Esophagus (tissue), 2 donors: ENCODE data around the gene NOX3. TPM values are rescaled to one million over a fixed set of nuclear protein-coding genes. Genes with fewer than 3 reads are reported as not detected.

Experiments used
- H3K27ac ChIP-seq, 2 donors: one replicate each; pipeline ENCODE4 v1.5.1; 2013; ENCODE audit warnings: low read depth in 2 of 2, mild to moderate bottlenecking in 2 of 2, inconsistent platforms in 1 of 2, low read length in 1 of 2, moderate library complexity in 1 of 2
- H3K27me3 ChIP-seq, 2 donors: one replicate each; pipeline ENCODE4 v1.6.1; 2013; ENCODE audit warnings: low read length in 2 of 2, control low read depth in 1 of 2, mild to moderate bottlenecking in 1 of 2; ENCODE audit not compliant: insufficient read depth in 2 of 2, control insufficient read depth in 1 of 2
- H3K36me3 ChIP-seq, 2 donors: one replicate each; pipeline ENCODE4 v1.6.1; 2013; ENCODE audit warnings: low read length in 1 of 2; ENCODE audit not compliant: control insufficient read depth in 2 of 2, insufficient read depth in 2 of 2
- H3K4me1 ChIP-seq, 2 donors: one replicate each; pipeline ENCODE4 v1.6.1; 2013; ENCODE audit warnings: low read length in 1 of 2; ENCODE audit not compliant: control insufficient read depth in 2 of 2, insufficient read depth in 2 of 2
- H3K4me3 ChIP-seq, 2 donors: one replicate each; pipeline ENCODE4 v1.5.1; 2013; ENCODE audit warnings: low read length in 2 of 2, mild to moderate bottlenecking in 2 of 2, low read depth in 1 of 2, moderate library complexity in 1 of 2
- H3K9me3 ChIP-seq, 2 donors: one replicate each; pipeline ENCODE4 v1.6.1; 2013; ENCODE audit warnings: mild to moderate bottlenecking in 2 of 2, low read depth in 1 of 2, low read length in 1 of 2, moderate library complexity in 1 of 2; ENCODE audit not compliant: control insufficient read depth in 2 of 2, insufficient read depth in 1 of 2
- WGBS, 2 donors: extraction: QIAGEN DNeasy Blood & Tissue Kit; methylation state at CpG; one replicate each; pipeline ENCODE4 v1.1.7; 2013; 5-methylcytosine and 5-hydroxymethylcytosine counted together
- polyA plus RNA-seq, 2 donors: library from polyadenylated mRNA; stranded (reverse); fragments of 200-250 nt; gene quantifications; one replicate each; pipeline ENCODE4 v1.2.3, GENCODE V29; 2013
- donor health status: healthy with polysubstance abuse.
- donor health status: Bipolar disorder and iron deficiency.

NOX3 gene
- polyA plus RNA-seq, 2 donors, result not detected

DNA sequence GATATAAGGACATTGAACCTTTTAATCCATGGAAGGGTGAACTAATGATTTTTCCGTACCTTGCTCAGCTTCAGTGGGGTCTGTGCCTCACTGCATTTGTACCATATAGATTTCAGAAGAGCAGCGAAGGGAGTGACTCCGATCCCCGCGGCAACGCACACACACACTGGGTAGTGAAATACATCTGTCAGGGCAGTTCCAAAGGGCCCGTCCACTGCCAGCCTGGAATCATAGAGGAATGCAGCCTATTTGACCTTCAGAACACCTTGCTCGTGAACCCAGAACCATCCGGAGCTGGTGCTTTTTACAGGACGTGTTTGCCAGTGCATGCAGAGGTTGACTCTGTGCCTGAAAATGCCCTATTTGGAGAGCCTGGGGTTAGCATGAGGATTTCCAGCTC lies 33.0 kb downstream of the NOX3 start:
- no peaks in the 10 kb centered on the region for H3K36me3 ChIP-seq
- H3K4me1 ChIP-seq, result no peaks in the 10 kb centered on the region
- no peak overlapping the region for H3K27ac ChIP-seq
- 93 to 94% methylated on average over 10 of the region's 10 CpGs for WGBS, 2 donors
- H3K9me3 ChIP-seq, result no peaks in the 10 kb centered on the region
- H3K4me3 ChIP-seq, result no peak overlapping the region
- H3K27me3 ChIP-seq, result no peaks in the 10 kb centered on the region

DNA sequence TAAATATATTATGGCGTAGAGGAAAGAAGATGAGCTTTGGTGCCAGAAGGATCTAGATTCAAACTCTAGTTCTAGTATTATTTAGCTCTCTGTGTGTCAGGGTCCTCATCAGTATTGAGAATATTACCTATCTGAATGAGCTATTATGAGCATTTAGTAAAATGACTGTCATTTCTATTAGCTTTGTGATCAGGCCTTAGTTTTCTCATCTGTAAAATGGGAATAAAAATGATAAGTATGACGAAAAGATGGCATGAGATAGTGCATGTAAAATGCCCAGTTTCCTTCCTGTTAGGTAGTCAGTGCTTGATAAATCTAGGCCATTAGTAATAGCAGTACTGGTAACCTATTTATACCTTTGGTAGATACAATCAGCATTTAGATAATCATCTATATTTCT lies 35.1 kb downstream of the NOX3 start:
- H3K9me3 ChIP-seq, result no peaks in the 10 kb centered on the region
- WGBS, 2 donors, result 85 to 95% methylated on average over 2 of the region's 2 CpGs
- no peaks in the 10 kb centered on the region for H3K27me3 ChIP-seq
- no peaks in the 10 kb centered on the region for H3K36me3 ChIP-seq
- no peak overlapping the region for H3K4me3 ChIP-seq
- no peaks in the 10 kb centered on the region for H3K4me1 ChIP-seq
- H3K27ac ChIP-seq, result no peak overlapping the region

DNA sequence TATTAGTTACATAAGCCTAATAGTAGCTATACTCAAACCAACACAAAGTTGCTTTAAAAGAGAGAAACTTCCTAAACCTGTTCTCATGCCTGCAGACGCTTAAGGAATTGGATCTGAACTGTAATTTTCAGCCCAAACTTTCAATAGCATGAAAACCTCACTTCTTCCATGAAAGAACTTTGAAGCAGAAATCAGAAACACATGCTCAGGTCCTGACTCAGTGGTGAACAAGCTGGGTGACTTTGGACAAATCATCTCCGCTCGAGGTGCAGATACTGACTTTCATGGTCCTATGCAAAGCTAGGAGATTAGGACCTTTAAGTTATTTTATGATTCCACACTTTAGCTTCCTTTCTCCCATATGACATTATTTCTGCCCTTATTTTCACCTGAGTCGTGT lies 36.5 kb downstream of the NOX3 start:
- 84 to 89% methylated on average over 4 of the region's 4 CpGs for WGBS, 2 donors
- H3K4me1 ChIP-seq, result no peaks in the 10 kb centered on the region
- no peaks in the 10 kb centered on the region for H3K27me3 ChIP-seq
- no peaks in the 10 kb centered on the region for H3K9me3 ChIP-seq
- H3K4me3 ChIP-seq, result no peak overlapping the region
- H3K27ac ChIP-seq, result no peak overlapping the region
- no peaks in the 10 kb centered on the region for H3K36me3 ChIP-seq

DNA sequence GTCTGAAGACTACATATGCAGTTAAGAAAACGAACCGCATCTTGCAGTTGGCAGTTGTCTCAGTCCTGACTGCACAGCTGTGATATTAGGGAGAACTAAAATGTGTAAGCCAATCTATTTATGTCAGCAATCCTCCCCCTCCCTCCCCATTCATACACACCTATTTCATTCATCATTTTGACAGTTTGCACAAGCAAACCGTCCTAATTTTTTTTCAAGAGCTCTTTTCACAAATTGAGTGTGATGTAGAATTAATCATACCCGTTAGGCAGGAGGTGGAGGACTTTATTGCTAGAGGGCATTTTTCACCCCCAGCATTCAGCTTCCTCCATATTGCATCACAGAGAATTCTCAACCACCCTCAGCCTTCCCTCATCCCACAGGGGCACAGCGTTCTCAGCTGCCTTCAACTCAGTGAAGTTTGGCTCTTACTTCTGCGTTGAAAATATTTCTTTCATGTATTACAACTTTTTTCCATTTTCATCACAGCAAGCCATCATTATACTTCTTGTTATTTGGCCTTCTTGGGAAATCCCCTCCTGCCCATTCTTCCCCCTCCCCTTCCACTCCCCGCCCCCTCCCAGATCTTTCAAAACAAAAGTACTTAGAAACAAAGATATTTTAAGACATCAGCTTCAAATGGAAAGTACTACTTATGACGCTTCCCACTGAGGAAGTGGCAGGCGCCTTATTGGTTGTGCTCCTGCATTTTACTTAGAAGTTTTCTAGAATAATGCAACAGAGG lies 37.5 kb downstream of the NOX3 start:
- H3K4me3 ChIP-seq, result no peak overlapping the region
- peak overlapping the region; percentile 24 to 40 for H3K27ac ChIP-seq
- H3K9me3 ChIP-seq, result no peaks in the 10 kb centered on the region
- WGBS, 2 donors, result 11 to 18% methylated on average over 9 of the region's 9 CpGs
- no peaks in the 10 kb centered on the region for H3K36me3 ChIP-seq
- H3K4me1 ChIP-seq, result no peaks in the 10 kb centered on the region
- no peaks in the 10 kb centered on the region for H3K27me3 ChIP-seq

GRCh38 chr6:155417454-155417853 lies 38.2 kb downstream of the NOX3 start:
- 62 to 67% methylated on average over 3 of the region's 3 CpGs for WGBS, 2 donors
- H3K9me3 ChIP-seq, result no peaks in the 10 kb centered on the region
- H3K36me3 ChIP-seq, result no peaks in the 10 kb centered on the region
- H3K4me1 ChIP-seq, result no peaks in the 10 kb centered on the region
- H3K27ac ChIP-seq, result no peak overlapping the region
- H3K27me3 ChIP-seq, result no peaks in the 10 kb centered on the region
- no peak overlapping the region for H3K4me3 ChIP-seq

GRCh38 chr6:155415953-155416352 lies 39.7 kb downstream of the NOX3 start:
- Histone ChIP-seq H3K4me1 (no peaks in the 10 kb centered on the region), H3K36me3 (no peaks in the 10 kb centered on the region), H3K4me3 (no peak overlapping the region), H3K27ac (no peak overlapping the region), H3K9me3 (no peaks in the 10 kb centered on the region), H3K27me3 (no peaks in the 10 kb centered on the region)
- 91 to 94% methylated on average over 4 of the region's 4 CpGs for WGBS, 2 donors

DNA sequence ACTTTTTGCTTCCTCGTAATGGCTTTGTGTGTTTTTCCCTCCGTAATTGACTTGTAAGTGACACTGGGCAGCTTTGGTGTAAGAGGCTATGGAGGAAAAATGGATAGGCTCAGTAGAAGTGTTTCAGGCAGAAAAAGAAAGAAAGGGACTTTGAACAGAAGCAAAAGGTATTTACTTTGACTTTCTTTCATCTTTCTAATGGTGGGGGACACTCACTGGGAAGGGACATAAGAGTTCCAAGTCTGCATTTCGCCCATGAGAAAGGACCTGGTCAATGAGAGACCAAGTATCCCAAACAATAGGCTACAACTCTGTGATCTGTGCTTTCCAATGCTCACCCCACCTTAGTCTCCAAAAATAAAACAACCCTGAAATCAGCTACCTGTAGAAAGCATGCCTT lies 41.6 kb downstream of the NOX3 start:
- no peaks in the 10 kb centered on the region for H3K36me3 ChIP-seq
- H3K4me3 ChIP-seq, result no peak overlapping the region
- no peaks in the 10 kb centered on the region for H3K27me3 ChIP-seq
- no peaks in the 10 kb centered on the region for H3K4me1 ChIP-seq
- WGBS, 2 donors, result 84 to 94% methylated on average over 3 of the region's 3 CpGs
- no peak overlapping the region for H3K27ac ChIP-seq
- H3K9me3 ChIP-seq, result no peaks in the 10 kb centered on the region

- no peaks in the 10 kb centered on the region for H3K27me3 ChIP-seq
- 86 to 93% methylated on average over 1 of the region's 1 CpG for WGBS, 2 donors
- H3K9me3 ChIP-seq, result no peaks in the 10 kb centered on the region
- no peak overlapping the region for H3K27ac ChIP-seq
- H3K4me1 ChIP-seq, result no peaks in the 10 kb centered on the region
- no peak overlapping the region for H3K4me3 ChIP-seq
- H3K36me3 ChIP-seq, result no peaks in the 10 kb centered on the region
Observed at GRCh38 chr6:155412335-155412734, 43.3 kb downstream of the NOX3 start.

- Histone ChIP-seq H3K4me1 (no peaks in the 10 kb centered on the region), H3K36me3 (no peaks in the 10 kb centered on the region), H3K9me3 (no peaks in the 10 kb centered on the region), H3K4me3 (no peak overlapping the region), H3K27ac (no peak overlapping the region), H3K27me3 (no peaks in the 10 kb centered on the region)
- WGBS, 2 donors, result 63 to 67% methylated on average over 10 of the region's 10 CpGs
Observed at GRCh38 chr6:155411154-155412052, 44.2 kb downstream of the NOX3 start.
